Measurements from ENCODE around the gene MYRFL.

Gene MYRFL

DNA sequence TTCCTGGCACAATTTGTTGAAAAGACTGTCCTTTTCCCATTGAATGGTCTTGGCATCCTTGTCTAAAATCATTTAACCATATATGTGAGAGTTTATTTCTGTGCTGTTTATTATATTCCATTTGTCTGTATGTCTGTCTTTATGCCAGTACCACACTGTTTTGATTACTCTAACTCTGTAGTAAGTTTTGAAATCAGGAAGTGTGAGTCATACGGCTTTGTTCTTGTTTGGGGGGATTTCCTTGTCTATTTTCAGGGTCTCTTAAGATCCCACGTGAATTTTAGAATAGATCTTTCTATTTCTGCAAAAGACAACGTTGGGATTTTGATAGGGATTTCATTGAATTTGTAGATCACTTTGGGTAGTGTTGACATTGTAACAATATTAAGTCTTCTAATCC is 88.5 kb downstream of the MYRFL start:
- TF ChIP-seq POU6F1 (CRISPR knock-in tag; IDR thresholded peaks at IDR 0.05; ENCODE audit: borderline replicate concordance, low read depth) (no peak), ESRRG (CRISPR knock-in tag; IDR thresholded peaks at IDR 0.05) (no peak), ARNTL (CRISPR knock-in tag; IDR thresholded peaks at IDR 0.05; ENCODE audit: borderline replicate concordance, low read depth) (no peak), ZNF8 (CRISPR knock-in tag; IDR thresholded peaks at IDR 0.05) (no peak), SNAI2 (CRISPR knock-in tag; IDR thresholded peaks at IDR 0.05) (no peak), ZNF565 (CRISPR knock-in tag; conservative IDR thresholded peaks at IDR 0.05; ENCODE audit: low read depth) (no peak), BACH2 (CRISPR knock-in tag; IDR thresholded peaks at IDR 0.05; ENCODE audit: borderline replicate concordance) (no peak), GLIS3 (CRISPR knock-in tag; IDR thresholded peaks at IDR 0.05) (no peak), CSRNP3 (CRISPR knock-in tag; IDR thresholded peaks at IDR 0.05) (no peak), OSR1 (CRISPR knock-in tag; IDR thresholded peaks at IDR 0.05) (no peak), ZC3H10 (CRISPR knock-in tag; IDR thresholded peaks at IDR 0.05) (no peak), ISL1 (CRISPR knock-in tag; IDR thresholded peaks at IDR 0.05) (no peak), CSDC2 (CRISPR knock-in tag; IDR thresholded peaks at IDR 0.05) (no peak), PPARA (CRISPR knock-in tag; IDR thresholded peaks at IDR 0.05; ENCODE audit: borderline replicate concordance) (no peak), TCF4 (CRISPR knock-in tag; IDR thresholded peaks at IDR 0.05; ENCODE audit: borderline replicate concordance) (no peak), ZFP30 (CRISPR knock-in tag; IDR thresholded peaks at IDR 0.05) (no peak)
- TF ChIP-seq, protein P1, sequence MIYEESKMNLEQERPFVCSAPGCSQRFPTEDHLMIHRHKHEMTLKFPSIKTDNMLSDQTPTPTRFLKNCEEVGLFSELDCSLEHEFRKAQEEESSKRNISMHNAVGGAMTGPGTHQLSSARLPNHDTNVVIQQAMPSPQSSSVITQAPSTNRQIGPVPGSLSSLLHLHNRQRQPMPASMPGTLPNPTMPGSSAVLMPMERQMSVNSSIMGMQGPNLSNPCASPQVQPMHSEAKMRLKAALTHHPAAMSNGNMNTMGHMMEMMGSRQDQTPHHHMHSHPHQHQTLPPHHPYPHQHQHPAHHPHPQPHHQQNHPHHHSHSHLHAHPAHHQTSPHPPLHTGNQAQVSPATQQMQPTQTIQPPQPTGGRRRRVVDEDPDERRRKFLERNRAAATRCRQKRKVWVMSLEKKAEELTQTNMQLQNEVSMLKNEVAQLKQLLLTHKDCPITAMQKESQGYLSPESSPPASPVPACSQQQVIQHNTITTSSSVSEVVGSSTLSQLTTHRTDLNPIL (CRISPR knock-in tag; IDR thresholded peaks at IDR 0.05; ENCODE audit: low read depth), result no peak
- no peak for ATAC-seq

DNA sequence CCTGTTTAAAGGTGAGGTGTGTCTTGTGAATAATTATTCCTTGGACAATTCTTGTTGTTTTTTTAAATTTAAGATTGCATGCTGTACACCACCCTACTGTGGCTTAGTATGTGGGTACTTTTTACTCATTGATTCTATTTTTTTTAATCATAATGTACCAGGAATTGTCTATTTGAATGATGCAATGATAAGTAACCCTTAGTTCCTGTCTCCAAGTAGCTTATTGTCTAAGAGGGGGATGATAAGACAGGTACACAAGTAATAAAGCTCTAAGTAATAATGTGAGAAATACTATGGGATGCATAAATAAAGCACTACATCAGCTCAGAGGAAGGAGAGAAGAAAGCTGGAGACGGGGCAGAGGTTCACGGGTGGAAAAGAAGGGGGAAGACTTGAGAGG is 90.9 kb downstream of the MYRFL start:
- no peak for TF ChIP-seq ARNTL (CRISPR knock-in tag; IDR thresholded peaks at IDR 0.05; ENCODE audit: borderline replicate concordance, low read depth)
- TF ChIP-seq, protein P1 (CRISPR knock-in tag; IDR thresholded peaks at IDR 0.05; ENCODE audit: low read depth), result no peak
- no peak for TF ChIP-seq TSHZ2 (CRISPR knock-in tag; IDR thresholded peaks at IDR 0.05)
- no peak for TF ChIP-seq CSRNP3 (CRISPR knock-in tag; IDR thresholded peaks at IDR 0.05)
- no peak for TF ChIP-seq GLIS3 (CRISPR knock-in tag; IDR thresholded peaks at IDR 0.05)
- TF ChIP-seq POU6F1 (CRISPR knock-in tag; IDR thresholded peaks at IDR 0.05; ENCODE audit: borderline replicate concordance, low read depth), result no peak
- TF ChIP-seq OSR1 (CRISPR knock-in tag; IDR thresholded peaks at IDR 0.05), result no peak
- no peak for TF ChIP-seq ZNF565 (CRISPR knock-in tag; conservative IDR thresholded peaks at IDR 0.05; ENCODE audit: low read depth)
- no peak for TF ChIP-seq ZFP3 (CRISPR knock-in tag; IDR thresholded peaks at IDR 0.05)
- TF ChIP-seq BACH2 (CRISPR knock-in tag; IDR thresholded peaks at IDR 0.05; ENCODE audit: borderline replicate concordance), result no peak
- TF ChIP-seq, protein P2, sequence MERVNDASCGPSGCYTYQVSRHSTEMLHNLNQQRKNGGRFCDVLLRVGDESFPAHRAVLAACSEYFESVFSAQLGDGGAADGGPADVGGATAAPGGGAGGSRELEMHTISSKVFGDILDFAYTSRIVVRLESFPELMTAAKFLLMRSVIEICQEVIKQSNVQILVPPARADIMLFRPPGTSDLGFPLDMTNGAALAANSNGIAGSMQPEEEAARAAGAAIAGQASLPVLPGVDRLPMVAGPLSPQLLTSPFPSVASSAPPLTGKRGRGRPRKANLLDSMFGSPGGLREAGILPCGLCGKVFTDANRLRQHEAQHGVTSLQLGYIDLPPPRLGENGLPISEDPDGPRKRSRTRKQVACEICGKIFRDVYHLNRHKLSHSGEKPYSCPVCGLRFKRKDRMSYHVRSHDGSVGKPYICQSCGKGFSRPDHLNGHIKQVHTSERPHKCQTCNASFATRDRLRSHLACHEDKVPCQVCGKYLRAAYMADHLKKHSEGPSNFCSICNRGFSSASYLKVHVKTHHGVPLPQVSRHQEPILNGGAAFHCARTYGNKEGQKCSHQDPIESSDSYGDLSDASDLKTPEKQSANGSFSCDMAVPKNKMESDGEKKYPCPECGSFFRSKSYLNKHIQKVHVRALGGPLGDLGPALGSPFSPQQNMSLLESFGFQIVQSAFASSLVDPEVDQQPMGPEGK (CRISPR knock-in tag; IDR thresholded peaks at IDR 0.05; ENCODE audit: borderline replicate concordance), result no peak
- TF ChIP-seq SNAI2 (CRISPR knock-in tag; IDR thresholded peaks at IDR 0.05), result no peak
- no peak for ATAC-seq
